Astrocyte (in vitro differentiated cells and primary cell): ENCODE results near the gene PRMT3.

Experiments
- CTCF ChIP-seq: IDR thresholded peaks from 2 replicates; pipeline ENCODE4 v1.5.1; 2011; ENCODE audit warnings: low read depth, mild to moderate bottlenecking, inconsistent platforms, low read length, moderate library complexity; ENCODE audit not compliant: insufficient read depth
- EZH2 ChIP-seq: IDR thresholded peaks from 2 replicates; pipeline ENCODE4 v1.6.1; 2012; ENCODE audit warnings: mild to moderate bottlenecking, low read length, inconsistent platforms; ENCODE audit not compliant: insufficient read depth

GRCh38 chr11:20399498-20399897 is 12.0 kb downstream of the PRMT3 start:
- TF ChIP-seq EZH2 (no peak), CTCF (no peak)
